Liver (tissue), 9 donors: ENCODE results near the gene CHID1. TPM values are rescaled to one million over a fixed set of nuclear protein-coding genes. Genes with fewer than 3 reads are reported as not detected.
A peak's percentile ranks its signal among the peaks of the same experiment; 100 is the strongest.

Experiments
- DNase-seq: peaks from one replicate; pipeline ENCODE4 v3.0.0-alpha.2; 2017; ENCODE audit warnings: low spot score
- H3K27ac ChIP-seq, 2 donors: one replicate each; pipeline ENCODE4 v1.7.0; 2013; ENCODE audit warnings: inconsistent platforms in 2 of 2, low read length in 2 of 2, control low read depth in 1 of 2, low read depth in 1 of 2, mild to moderate bottlenecking in 1 of 2
- H3K27me3 ChIP-seq, 4 donors: one replicate each; pipeline versions ENCODE4 v1.6.1 to v1.7.0; 2013; ENCODE audit warnings: low read length in 3 of 4, inconsistent platforms in 1 of 4, mild to moderate bottlenecking in 1 of 4, moderate library complexity in 1 of 4; ENCODE audit not compliant: control insufficient read depth in 4 of 4, insufficient read depth in 4 of 4
- H3K36me3 ChIP-seq, 4 donors: one replicate each; pipeline versions ENCODE4 v1.6.1 to v1.7.0; 2013; ENCODE audit warnings: low read length in 3 of 4, mild to moderate bottlenecking in 3 of 4, low read depth in 1 of 4, moderate library complexity in 1 of 4; ENCODE audit not compliant: control insufficient read depth in 4 of 4, insufficient read depth in 3 of 4
- H3K4me1 ChIP-seq, 4 donors: one replicate each; pipeline versions ENCODE4 v1.6.1 to v1.7.0; 2013; ENCODE audit warnings: low read length in 3 of 4, mild to moderate bottlenecking in 3 of 4, moderate library complexity in 1 of 4; ENCODE audit not compliant: control insufficient read depth in 4 of 4, insufficient read depth in 4 of 4
- H3K4me3 ChIP-seq, 3 donors: one replicate each; pipeline versions ENCODE4 v1.6.1 to v1.7.0; 2013; ENCODE audit warnings: low read length in 3 of 3, control low read depth in 1 of 3, low read depth in 1 of 3, mild to moderate bottlenecking in 1 of 3
- H3K9ac ChIP-seq, 2 donors: one replicate each; pipeline ENCODE4 v1.7.0; 2013; ENCODE audit warnings: low read length in 2 of 2, mild to moderate bottlenecking in 2 of 2, moderate library complexity in 2 of 2, control low read depth in 1 of 2, low read depth in 1 of 2
- H3K9me3 ChIP-seq, 4 donors: one replicate each; pipeline versions ENCODE4 v1.6.1 to v1.7.0; 2013; ENCODE audit warnings: low read length in 3 of 4; ENCODE audit not compliant: control insufficient read depth in 4 of 4
- ATF3 ChIP-seq: IDR thresholded peaks from 2 replicates; pipeline ENCODE4 v1.6.1; 2016; ENCODE audit warnings: antibody characterized with exemption
- CTCF ChIP-seq: fragments of 150-350 bp; IDR thresholded peaks from 2 replicates; pipeline ENCODE4 v1.5.1; 2017; ENCODE audit warnings: improper control_type of control experiment, low read depth, low read length; ENCODE audit not compliant: missing input control
- EGR1 ChIP-seq, 2 donors: IDR thresholded peaks; 2 replicates each; pipeline ENCODE4 v1.6.1; 2016 to 2018; ENCODE audit warnings: antibody characterized with exemption in 2 of 2, low read depth in 2 of 2
- FOXA1 ChIP-seq: IDR thresholded peaks from 2 replicates; pipeline ENCODE4 v1.6.1; 2016; ENCODE audit warnings: antibody characterized with exemption
- FOXA2 ChIP-seq: IDR thresholded peaks from 2 replicates; pipeline ENCODE4 v1.6.1; 2016; ENCODE audit warnings: antibody characterized with exemption
- GABPA ChIP-seq, 2 donors: IDR thresholded peaks in 1 of 2; conservative IDR thresholded peaks in 1 of 2; 2 replicates each; pipeline ENCODE4 v1.6.1; 2016; ENCODE audit warnings: antibody characterized with exemption in 2 of 2, mild to moderate bottlenecking in 1 of 2, moderate library complexity in 1 of 2
- HNF4A ChIP-seq, 2 donors: conservative IDR thresholded peaks; 2 replicates each; pipeline ENCODE4 v1.6.1; 2016; ENCODE audit warnings: antibody characterized with exemption in 2 of 2, mild to moderate bottlenecking in 2 of 2
- HNF4G ChIP-seq: IDR thresholded peaks from 2 replicates; pipeline ENCODE4 v1.6.1; 2016; ENCODE audit warnings: antibody characterized with exemption
- JUND ChIP-seq, 2 donors: IDR thresholded peaks; 2 replicates each; pipeline ENCODE4 v1.6.1; 2016; ENCODE audit warnings: antibody characterized with exemption in 2 of 2
- MAX ChIP-seq: IDR thresholded peaks from 2 replicates; pipeline ENCODE4 v1.6.1; 2016; ENCODE audit warnings: antibody characterized with exemption
- NR2F2 ChIP-seq: IDR thresholded peaks from 2 replicates; pipeline ENCODE4 v1.6.1; 2016; ENCODE audit warnings: antibody characterized with exemption
- RAD21 ChIP-seq, 2 donors: IDR thresholded peaks; 2 replicates each; pipeline ENCODE4 v1.6.1; 2016; ENCODE audit warnings: antibody characterized with exemption in 2 of 2, mild to moderate bottlenecking in 2 of 2
- REST ChIP-seq: IDR thresholded peaks from 2 replicates; pipeline ENCODE4 v1.6.1; 2016; ENCODE audit warnings: antibody characterized with exemption, mild to moderate bottlenecking
- RXRA ChIP-seq, 2 donors: IDR thresholded peaks; 2 replicates each; pipeline ENCODE4 v1.6.1; 2017 to 2018; ENCODE audit warnings: antibody characterized with exemption in 2 of 2, mild to moderate bottlenecking in 1 of 2
- SP1 ChIP-seq: IDR thresholded peaks from 2 replicates; pipeline ENCODE4 v1.6.1; 2018; ENCODE audit warnings: antibody characterized with exemption, mild to moderate bottlenecking
- TAF1 ChIP-seq: conservative IDR thresholded peaks from 2 replicates; pipeline ENCODE4 v1.6.1; 2016; ENCODE audit warnings: antibody characterized with exemption, mild to moderate bottlenecking
- YY1 ChIP-seq: IDR thresholded peaks from 2 replicates; pipeline ENCODE4 v1.6.1; 2016; ENCODE audit warnings: antibody characterized with exemption, mild to moderate bottlenecking
- ZBTB33 ChIP-seq: IDR thresholded peaks from 2 replicates; pipeline ENCODE4 v1.6.1; 2016; ENCODE audit warnings: antibody characterized with exemption
- WGBS: extraction: QIAGEN DNeasy Blood & Tissue Kit; methylation state at CpG from one replicate; pipeline ENCODE4 v1.1.7; 2013; 5-methylcytosine and 5-hydroxymethylcytosine counted together
- polyA plus RNA-seq, 2 donors: library from polyadenylated mRNA; stranded (reverse) in 1 of 2; unstranded in 1 of 2; fragments of 200-250 nt in 1 of 2; fragments of >200 nt in 1 of 2; fragmentation: Nextera tagmentation in 1 of 2; extraction: Ambion mirVana in 1 of 2; gene quantifications; one replicate each; pipeline versions ENCODE4 v1.2.1 to v1.2.3, GENCODE V29; 2013 to 2015
- total RNA-seq, 2 donors: library from RNA; depleted of rRNA; stranded (reverse); fragments of >200 nt; gene quantifications; one replicate each; pipeline ENCODE4 v1.2.3, GENCODE V29; 2014
- donor health status: healthy.
- donor health status: healthy.
- donor health status: healthy.
- donor health status: healthy.
- donor health status: healthy.

The CHID1 gene
- total RNA-seq (10 to 100 TPM; 39.5 to 67.1 TPM), polyA plus RNA-seq (10 to 100 TPM; 51.1 to 68.8 TPM)

GRCh38 chr11:910589-911030 is at the start of gene CHID1:
TSS of gene CHID1 (minus strand) at chr11:910810. CDS start at chr11:904816, 5,994 bp downstream.
- Histone ChIP-seq H3K27me3 (no peaks in the 10 kb centered on the region), H3K9ac (peak within 1 kb of the TSS; percentile 23 to 84), H3K4me1 (peaks cover 1 to 49% (median 36%) of the 10 kb centered on the region in 4 donors), H3K36me3 (peaks cover 0 to 2% (median under 1%) of the 10 kb centered on the region in 4 donors), H3K4me3 (peak within 1 kb of the TSS; percentile 56 to 72 (median 69)), H3K9me3 (no peaks in the 10 kb centered on the region), H3K27ac (peak within 1 kb of the TSS; percentile 88 to 93)
- TF ChIP-seq NR2F2 (no peak), GABPA (IDR thresholded peaks at IDR 0.05 in 1 of 2, conservative IDR thresholded peaks at IDR 0.05 in 1 of 2) (peak in 1 of 2 donors; percentile 87)
- WGBS: 1% methylated on average over 59 of the region's 59 CpGs
- peak; percentile 92 for DNase-seq

GRCh38 chr11:959608-960007 is 49.0 kb upstream of the CHID1 start:
- peak; percentile 52 for DNase-seq
- H3K4me3 ChIP-seq: no peak overlapping the region
- H3K4me1 ChIP-seq: peaks cover 6 to 38% (median 30%) of the 10 kb centered on the region in 4 donors
- 27% methylated on average over 10 of the region's 10 CpGs for WGBS
- H3K9me3 ChIP-seq: no peaks in the 10 kb centered on the region
- H3K27me3 ChIP-seq: no peaks in the 10 kb centered on the region
- H3K9ac ChIP-seq: peak overlapping the region in 1 of 2 donors; percentile 66
- H3K27ac ChIP-seq: peak overlapping the region; percentile 64 to 82
- peaks cover 0 to 12% (median 3%) of the 10 kb centered on the region in 4 donors for H3K36me3 ChIP-seq
- no peak for TF ChIP-seq TAF1
- TF ChIP-seq CTCF: peak; percentile 60
- peak in 1 of 2 donors; percentile 42 for TF ChIP-seq EGR1 (IDR thresholded peaks at IDR 0.05; ENCODE audit: low read depth in 2 of 2)
- TF ChIP-seq RAD21 (IDR thresholded peaks at IDR 0.05): peak; percentile 84
- peak; percentile 39 for TF ChIP-seq REST
- TF ChIP-seq GABPA (IDR thresholded peaks at IDR 0.05 in 1 of 2, conservative IDR thresholded peaks at IDR 0.05 in 1 of 2): peak in 1 of 2 donors; percentile 54
- TF ChIP-seq SP1: peak; percentile 82
- TF ChIP-seq HNF4A (conservative IDR thresholded peaks at IDR 0.05): peak; percentile 77 to 81
- TF ChIP-seq MAX: peak; percentile 77
- TF ChIP-seq FOXA1: no peak
- TF ChIP-seq ZBTB33: no peak
- peak; percentile 87 to 90 for TF ChIP-seq RXRA (IDR thresholded peaks at IDR 0.05)
- peak; percentile 50 for TF ChIP-seq HNF4G
- TF ChIP-seq NR2F2: peak; percentile 10
- peak; percentile 77 for TF ChIP-seq FOXA2
- TF ChIP-seq YY1: peak; percentile 68
- TF ChIP-seq ATF3: no peak
- peak in 1 of 2 donors; percentile 49 for TF ChIP-seq JUND (IDR thresholded peaks at IDR 0.05)
